Activated T-helper 9 cell treated with anti-CD3 and anti-CD28 coated beads, Interleukin-2, amount 50 U/mL, for 16 hours (primary cell): ENCODE measurements around the gene PPP1R3C.
A peak's percentile ranks its signal among the peaks of the same experiment; 100 is the strongest.

Source experiments
- DNase-seq: peaks from one replicate; pipeline ENCODE4 v3.0.0-alpha.2; 2020; ENCODE audit warnings: low read depth

Gene PPP1R3C

DNA sequence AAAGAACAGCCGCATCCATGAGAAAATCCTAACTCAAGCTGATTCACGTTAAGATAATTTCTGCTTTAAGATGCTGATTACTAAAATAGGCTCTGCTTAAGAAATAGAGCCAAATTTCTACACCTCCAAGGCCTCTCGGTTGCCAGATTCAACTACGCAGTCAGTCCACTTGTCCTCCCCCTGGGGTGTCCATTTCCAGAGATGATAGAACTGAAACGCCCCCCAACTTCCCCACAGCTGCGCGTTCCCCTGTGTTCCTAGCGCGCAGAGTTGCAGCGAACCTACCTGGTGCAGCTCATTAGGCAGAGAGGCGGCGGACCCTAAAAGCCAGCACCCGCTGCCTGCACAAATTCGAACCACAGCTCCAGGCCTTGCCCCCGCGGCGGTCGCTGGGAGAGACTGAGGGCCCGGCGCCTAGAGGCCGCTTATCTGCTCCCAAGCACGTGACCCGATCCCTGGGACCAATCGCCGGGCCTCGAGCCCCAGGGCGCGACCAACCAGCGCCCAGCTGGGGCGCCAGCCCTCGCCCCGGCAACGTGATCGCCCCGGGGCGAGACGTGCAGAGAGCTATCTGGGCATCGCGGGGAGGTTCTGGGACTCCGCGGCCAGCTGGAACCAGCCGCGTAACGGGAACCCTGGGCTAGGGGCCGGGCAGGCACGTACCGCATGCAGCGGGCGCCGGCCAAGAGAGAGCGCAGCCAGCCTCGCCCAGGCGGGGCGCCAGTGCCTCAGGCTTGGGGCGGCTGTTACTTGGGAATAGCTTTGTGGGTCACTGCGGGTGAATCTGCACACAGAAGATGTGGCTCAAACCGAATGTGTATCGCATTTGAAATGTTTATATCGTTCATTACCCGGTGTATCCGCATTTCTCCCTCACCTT is at the start of gene PPP1R3C:
PPP1R3C (minus strand) TSS at position 401 of the 880 bp plus-strand sequence; CDS start at position 299, 102 bp downstream.
- peak; percentile 3 for DNase-seq

GRCh38 chr10:91681361-91682276 is 48.7 kb upstream of the PPP1R3C start:
- DNase-seq = no peak

DNA sequence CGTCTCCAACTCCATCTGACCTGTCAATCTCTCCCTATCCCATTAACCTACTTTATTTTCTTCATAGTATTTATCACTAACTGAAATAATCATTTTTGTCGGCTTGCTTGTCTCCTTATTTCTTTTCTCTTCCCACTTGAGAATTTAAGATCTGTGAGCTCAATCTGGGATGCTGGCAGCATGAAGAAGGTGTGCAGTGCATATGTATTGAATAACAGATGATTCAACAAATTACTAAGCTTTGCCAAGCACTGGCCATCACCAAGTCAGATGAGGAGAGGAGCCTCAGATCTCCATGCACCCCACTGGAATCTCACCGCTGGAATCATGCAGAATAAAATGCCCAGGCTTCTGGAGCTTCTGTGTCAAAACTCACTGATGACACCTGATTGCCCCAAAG is 47.6 kb upstream of the PPP1R3C start:
- no peak for DNase-seq

- DNase-seq = no peak
Measured at GRCh38 chr10:91679296-91679695, 46.4 kb upstream of the PPP1R3C start.

DNA sequence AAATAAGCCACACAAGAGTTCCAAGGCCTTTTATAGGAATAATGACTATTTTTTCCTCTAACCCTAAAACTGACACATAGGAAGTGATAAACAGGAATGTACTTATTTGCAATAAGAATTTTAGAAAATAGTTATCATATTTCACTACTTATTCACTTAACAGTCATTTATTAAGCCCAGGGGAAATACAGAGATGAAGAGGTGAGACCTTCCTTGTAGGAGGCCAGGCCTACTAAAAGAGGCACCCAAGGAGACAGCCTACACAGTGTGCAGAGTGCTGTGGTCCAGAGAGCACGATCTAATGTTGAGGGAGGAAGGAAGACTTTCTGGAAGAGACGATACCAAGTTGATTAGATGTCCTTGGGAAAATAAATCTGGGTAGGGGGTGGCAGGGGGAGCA is 45.0 kb upstream of the PPP1R3C start:
- DNase-seq = no peak

- DNase-seq = no peak
Measured at GRCh38 chr10:91672021-91672608, 39.2 kb upstream of the PPP1R3C start.

GRCh38 chr10:91668913-91669312 is 36.0 kb upstream of the PPP1R3C start:
- no peak for DNase-seq

DNA sequence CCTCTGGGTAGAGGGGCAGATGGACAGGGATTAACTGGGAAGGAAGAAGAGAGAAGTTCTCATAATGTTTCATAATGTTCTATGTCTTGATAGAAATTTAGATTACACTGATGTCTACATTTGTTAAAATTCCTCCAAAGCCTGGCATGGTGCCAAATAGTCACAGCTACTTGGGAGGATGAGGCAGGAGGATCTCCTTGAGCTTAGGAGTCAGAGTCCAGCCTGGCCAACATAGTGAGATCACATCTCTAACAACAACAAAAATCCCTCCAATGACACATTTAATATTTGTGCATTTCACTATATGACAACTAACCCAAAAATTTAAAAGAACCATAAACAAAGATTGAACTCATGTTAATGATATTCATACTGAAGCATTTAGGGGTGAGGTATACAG is 33.0 kb upstream of the PPP1R3C start:
- DNase-seq = no peak

GRCh38 chr10:91664426-91664825 is 31.6 kb upstream of the PPP1R3C start:
- DNase-seq = no peak

- no peak for DNase-seq
Measured at GRCh38 chr10:91662993-91663392, 30.1 kb upstream of the PPP1R3C start.

DNA sequence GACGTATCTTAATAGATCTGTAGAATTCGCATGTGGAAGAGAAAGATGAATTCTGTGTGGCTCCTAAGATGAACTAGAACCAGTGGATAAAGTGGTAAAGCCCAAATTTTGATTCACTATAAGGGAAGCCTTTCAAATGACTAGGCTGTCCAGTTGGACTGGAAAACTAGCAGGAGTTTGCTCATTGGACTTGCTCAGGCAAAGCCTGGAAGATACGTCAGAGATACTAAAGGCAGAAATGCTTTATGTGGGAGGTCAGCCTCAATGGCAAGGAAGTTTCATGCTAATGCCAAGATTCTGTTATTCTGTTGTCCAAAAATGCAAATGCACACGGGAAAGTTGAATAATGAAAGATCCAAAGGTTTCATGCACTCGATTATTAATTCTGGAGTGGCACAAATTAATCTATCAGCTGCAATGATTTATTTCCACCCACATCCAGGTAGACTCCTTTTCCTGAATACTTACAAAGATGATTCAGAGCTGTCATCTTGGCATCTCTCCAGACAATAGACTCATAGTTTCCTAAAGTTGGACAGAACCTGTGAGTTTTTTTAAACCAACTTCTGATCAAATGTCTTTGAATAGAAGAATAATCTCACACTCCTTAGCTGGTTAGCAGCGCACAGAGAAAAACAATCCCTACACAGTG is 20.5 kb upstream of the PPP1R3C start:
- no peak for DNase-seq

DNA sequence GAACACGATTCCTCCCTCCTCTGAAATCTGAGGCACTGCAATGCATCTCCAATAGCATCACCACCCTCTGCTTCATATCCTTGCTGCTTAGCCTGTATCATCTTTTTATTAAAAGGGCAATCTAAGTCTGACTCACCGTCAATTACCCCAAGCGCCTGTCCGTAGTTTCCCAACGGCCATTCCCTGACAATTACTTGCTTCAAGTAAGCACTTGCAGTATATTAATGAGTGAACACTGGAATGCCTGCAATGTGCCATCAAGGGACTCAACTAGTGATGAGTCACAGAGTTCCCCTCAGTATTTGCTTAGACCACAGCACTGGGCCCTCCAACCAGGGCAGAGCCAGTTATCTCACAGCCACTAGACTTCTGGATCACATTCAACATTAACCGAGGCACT is 19.5 kb upstream of the PPP1R3C start:
- DNase-seq = no peak

DNA sequence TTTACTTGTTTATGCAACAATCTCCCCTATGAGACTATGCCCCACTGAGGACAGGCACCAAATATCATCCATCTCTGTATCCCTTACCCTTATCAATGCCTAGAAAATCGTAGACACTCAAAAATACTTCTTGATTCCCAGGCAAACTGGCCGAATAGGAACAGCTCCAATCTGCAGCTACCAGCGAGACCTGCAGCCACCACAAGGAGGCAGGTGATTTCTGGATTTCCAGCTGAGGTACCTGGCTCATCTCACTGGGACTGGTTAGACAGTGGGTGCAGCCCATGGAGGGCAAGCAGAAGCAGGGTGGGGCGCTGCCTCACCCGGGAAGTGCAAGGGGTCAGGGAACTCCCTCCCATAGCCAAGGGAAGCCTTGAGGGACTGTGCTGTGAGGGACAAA is 10.8 kb upstream of the PPP1R3C start:
- DNase-seq = no peak

DNA sequence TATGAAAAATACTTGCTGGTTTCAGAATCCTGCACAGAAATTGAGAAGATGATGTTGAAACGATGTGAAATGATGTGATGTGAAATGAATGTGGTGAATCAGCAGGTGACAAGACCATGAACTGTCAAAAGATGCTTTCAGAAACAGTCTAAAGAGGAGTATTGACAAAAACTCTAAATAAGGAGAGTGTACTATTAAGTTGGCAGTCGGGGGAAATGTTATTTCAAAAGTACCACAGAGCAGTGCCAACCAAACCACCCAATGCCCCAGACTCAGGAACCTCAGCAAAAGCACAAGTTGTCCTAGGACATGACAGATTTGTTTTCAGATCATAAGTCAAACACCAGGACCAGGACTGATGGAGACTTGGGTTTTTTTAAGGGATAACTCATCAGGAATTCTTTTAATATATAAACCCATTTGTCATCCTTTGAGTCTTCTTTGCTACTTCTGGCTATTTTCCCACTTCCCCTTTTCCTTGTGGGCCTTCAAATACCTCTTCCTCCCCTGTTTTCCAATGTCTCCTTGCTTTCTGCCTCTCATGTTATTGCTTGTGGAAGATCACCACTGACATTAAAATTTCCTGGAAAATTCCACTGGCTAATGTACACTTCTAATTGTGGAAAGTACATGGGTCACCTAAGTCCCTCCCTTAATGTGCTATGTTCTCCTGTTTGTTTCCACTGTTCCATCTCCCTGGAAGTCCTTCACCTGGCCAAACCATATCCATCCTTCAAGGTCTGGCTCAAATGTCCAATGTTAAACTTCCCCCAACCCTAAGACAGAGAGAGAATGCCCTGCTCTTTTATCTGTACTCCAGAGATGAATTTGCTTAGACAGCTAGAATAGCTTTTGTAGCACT is 10.2 kb upstream of the PPP1R3C start:
- no peak for DNase-seq

DNA sequence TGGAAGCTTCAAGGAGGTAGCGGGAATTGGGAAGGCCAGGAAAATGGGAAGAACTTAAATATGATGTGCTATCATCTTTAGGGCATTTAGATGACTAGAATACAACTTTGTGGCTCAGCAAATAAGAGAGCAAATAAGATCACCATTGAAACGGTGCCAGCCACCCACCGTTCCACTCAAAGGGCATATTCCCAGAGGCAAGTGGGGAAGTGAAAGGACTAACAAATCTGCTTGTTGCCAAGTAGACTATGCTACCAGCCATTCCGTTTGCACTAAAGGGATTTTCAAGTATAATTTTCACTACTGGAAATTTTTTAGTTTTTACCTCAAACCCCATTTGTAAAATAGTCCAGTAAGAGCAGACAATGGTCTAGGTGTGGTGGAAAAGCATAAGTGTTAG is 4.0 kb upstream of the PPP1R3C start:
- DNase-seq = no peak

DNA sequence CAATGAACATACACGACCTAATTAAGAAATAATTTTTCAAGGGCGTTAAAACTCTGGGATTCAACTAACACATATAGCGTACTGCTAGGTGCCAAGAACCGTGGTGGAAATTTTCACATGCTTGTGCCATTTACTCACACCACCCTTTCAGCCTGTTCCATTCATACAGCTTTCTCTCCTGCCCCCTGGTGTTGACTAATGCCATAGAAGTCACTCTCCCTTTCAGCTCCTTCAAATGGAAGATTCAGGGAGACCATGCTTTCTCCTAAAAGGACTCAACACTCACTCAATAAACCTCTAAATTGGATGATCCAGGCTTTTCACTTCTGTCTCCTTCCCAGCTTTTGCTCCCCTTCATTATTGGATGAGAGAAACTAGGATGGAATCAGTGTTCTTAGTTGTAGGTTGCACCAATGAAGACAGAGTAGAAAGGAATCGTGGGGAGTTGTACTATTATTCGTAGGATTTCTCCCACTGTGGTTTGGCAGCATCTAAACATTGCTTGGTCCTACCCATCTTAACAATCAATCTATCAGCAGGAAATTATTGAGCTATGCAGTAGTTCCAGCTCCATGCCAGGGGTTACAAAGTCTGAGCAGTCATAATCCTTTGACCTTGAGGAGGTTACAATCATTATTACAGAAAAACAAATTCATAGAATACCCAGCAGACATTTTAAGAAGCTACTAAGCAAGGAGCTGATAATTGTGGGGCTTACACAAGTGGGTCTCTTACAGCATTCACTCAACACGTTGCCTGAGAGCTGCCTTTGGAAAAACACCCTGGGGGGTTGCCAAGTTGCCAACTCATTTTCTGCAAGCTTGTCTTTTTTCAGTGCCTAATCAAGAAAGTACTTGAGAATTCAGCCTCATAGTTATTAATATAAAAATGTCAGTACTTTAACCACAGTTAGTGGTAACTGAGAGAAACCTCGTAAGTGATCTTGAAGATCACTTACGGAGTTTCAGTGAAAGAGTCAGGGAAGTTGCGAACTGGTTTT is 2.8 kb upstream of the PPP1R3C start:
- peak; percentile 4 for DNase-seq

GRCh38 chr10:91634898-91635297 is 2.0 kb upstream of the PPP1R3C start:
- DNase-seq = no peak

- DNase-seq = no peak
Measured at GRCh38 chr10:91634246-91634645, 1.4 kb upstream of the PPP1R3C start.

DNA sequence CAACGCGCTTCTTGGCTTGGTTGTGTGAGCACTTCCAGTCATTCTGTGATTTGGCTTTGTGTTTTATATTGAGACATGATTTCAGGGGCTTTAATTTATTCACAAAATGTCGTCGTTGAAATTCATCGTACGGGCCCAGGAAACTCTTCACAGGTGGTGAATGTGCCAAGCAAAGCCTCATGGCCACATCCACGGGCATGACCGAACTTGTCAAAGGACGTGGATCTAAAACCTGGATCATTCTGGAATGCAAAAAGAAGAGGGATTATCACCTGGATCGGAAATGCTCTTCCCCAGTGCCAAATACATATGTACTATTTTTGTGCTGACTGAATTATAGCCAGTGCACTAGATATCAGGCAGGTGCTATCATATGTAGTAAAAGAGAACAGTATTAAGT is 2.2 kb downstream of the PPP1R3C start:
- DNase-seq = no peak
